Mesendoderm (in vitro differentiated cells): ENCODE data around the gene NCLN. TPM values are rescaled to one million over a fixed set of nuclear protein-coding genes. Genes with fewer than 3 reads are reported as not detected.

Experiments
- DNase-seq: peaks from one replicate; pipeline ENCODE4 v3.0.0; 2013
- H2AK5ac ChIP-seq: 2 replicates; pipeline ENCODE4 v1.6.1; 2013; ENCODE audit warnings: low read length, inconsistent platforms
- H2BK120ac ChIP-seq: 2 replicates; pipeline ENCODE4 v1.6.1; 2013; ENCODE audit warnings: low read depth, mild to moderate bottlenecking, low read length, moderate library complexity, mixed read lengths
- H2BK15ac ChIP-seq: replicated peaks from 2 replicates; pipeline ENCODE4 v1.6.1; 2013; ENCODE audit warnings: low read depth, mild to moderate bottlenecking, moderate library complexity
- H2BK5ac ChIP-seq: 2 replicates; pipeline ENCODE4 v1.6.1; 2013; ENCODE audit warnings: low read length, inconsistent platforms
- H3K18ac ChIP-seq: 2 replicates; pipeline ENCODE4 v1.6.1; 2013; ENCODE audit warnings: mild to moderate bottlenecking, low read length, mixed read lengths
- H3K23ac ChIP-seq: one replicate; pipeline ENCODE4 v1.6.1; 2013; ENCODE audit warnings: low read length
- H3K27ac ChIP-seq: 2 replicates; pipeline ENCODE4 v1.5.1; 2013; ENCODE audit warnings: low read depth, mild to moderate bottlenecking, inconsistent platforms, low read length, moderate library complexity
- H3K27me3 ChIP-seq: 2 replicates; pipeline ENCODE4 v1.6.1; 2013; ENCODE audit warnings: low read length, control low read depth, mild to moderate bottlenecking, inconsistent platforms; ENCODE audit not compliant: insufficient read depth, poor library complexity
- H3K36me3 ChIP-seq: 2 replicates; pipeline ENCODE4 v1.6.1; 2013; ENCODE audit warnings: low read length, inconsistent platforms; ENCODE audit not compliant: control insufficient read depth, insufficient read depth
- H3K4ac ChIP-seq: one replicate; pipeline ENCODE4 v1.6.1; 2013; ENCODE audit warnings: low read depth, mild to moderate bottlenecking, low read length, moderate library complexity
- H3K4me1 ChIP-seq: 2 replicates; pipeline ENCODE4 v1.6.1; 2013; ENCODE audit warnings: low read depth, low read length, inconsistent platforms; ENCODE audit not compliant: control insufficient read depth
- H3K4me2 ChIP-seq: 2 replicates; pipeline ENCODE4 v1.6.1; 2013; ENCODE audit warnings: low read length
- H3K4me3 ChIP-seq: 2 replicates; pipeline ENCODE4 v1.5.1; 2013; ENCODE audit warnings: mild to moderate bottlenecking, low read length
- H3K56ac ChIP-seq: one replicate; pipeline ENCODE4 v1.6.1; 2013; ENCODE audit warnings: low read length
- H3K79me1 ChIP-seq: 2 replicates; pipeline ENCODE4 v1.6.1; 2013; ENCODE audit warnings: low read length, inconsistent platforms
- H3K79me2 ChIP-seq: 2 replicates; pipeline ENCODE4 v1.6.1; 2013; ENCODE audit warnings: mild to moderate bottlenecking, low read length; ENCODE audit not compliant: control insufficient read depth, insufficient read depth
- H3K9ac ChIP-seq: 2 replicates; pipeline ENCODE4 v1.6.1; 2013; ENCODE audit warnings: low read length, inconsistent platforms
- H4K5ac ChIP-seq: one replicate; pipeline ENCODE4 v1.6.1; 2013; ENCODE audit warnings: low read length
- H4K8ac ChIP-seq: one replicate; pipeline ENCODE4 v1.6.1; 2013; ENCODE audit warnings: low read depth, mild to moderate bottlenecking, control low read depth, low read length, moderate library complexity
- WGBS: extraction: QIAGEN DNeasy Blood & Tissue Kit; methylation state at CpG from one replicate; pipeline ENCODE4 v1.1.7; 2013; ENCODE audit warnings: low lambda C conversion rate, missing lambda C conversion rate; ENCODE audit not compliant: insufficient coverage; ENCODE audit errors: extremely low coverage; 5-methylcytosine and 5-hydroxymethylcytosine counted together
- polyA plus RNA-seq, 2 experiments: library from polyadenylated mRNA; stranded (reverse); fragments of 200-250 nt; gene quantifications; one replicate each; pipeline ENCODE4 v1.2.3, GENCODE V29; 2013

NCLN gene, protein sequence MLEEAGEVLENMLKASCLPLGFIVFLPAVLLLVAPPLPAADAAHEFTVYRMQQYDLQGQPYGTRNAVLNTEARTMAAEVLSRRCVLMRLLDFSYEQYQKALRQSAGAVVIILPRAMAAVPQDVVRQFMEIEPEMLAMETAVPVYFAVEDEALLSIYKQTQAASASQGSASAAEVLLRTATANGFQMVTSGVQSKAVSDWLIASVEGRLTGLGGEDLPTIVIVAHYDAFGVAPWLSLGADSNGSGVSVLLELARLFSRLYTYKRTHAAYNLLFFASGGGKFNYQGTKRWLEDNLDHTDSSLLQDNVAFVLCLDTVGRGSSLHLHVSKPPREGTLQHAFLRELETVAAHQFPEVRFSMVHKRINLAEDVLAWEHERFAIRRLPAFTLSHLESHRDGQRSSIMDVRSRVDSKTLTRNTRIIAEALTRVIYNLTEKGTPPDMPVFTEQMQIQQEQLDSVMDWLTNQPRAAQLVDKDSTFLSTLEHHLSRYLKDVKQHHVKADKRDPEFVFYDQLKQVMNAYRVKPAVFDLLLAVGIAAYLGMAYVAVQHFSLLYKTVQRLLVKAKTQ
- 76.3 TPM for polyA plus RNA-seq (2013, experiment 1 of 2)
- 74.9 TPM for polyA plus RNA-seq (2013, experiment 2 of 2)

DNA sequence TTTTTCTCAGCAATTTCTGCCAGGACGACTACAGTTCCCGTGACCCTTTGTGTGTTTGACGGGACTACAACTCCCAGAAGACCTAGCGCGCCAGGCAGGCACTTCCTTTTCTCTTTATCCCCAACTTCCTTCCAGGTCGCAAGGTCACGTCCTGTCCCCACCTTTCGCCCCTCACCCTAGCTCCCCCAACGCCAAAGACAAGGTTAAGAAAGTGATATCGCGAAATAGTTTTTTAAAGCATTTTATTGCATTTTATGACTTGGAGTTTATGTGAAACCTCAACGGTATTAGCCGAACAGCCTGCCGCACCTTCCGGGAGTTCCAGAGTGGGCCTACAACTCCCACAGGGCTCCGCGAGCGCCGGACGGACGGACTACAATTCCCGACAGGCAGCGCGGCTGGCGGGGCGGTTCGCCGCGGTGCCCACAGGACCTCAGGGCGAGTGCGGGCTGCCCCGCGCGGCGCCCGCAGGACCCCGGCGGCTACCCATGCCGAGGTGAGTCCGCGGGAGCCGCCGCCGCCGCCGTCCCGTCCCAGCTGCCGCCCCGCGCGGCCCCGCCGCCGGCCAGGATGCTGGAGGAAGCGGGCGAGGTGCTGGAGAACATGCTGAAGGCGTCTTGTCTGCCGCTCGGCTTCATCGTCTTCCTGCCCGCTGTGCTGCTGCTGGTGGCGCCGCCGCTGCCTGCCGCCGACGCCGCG, at the start of gene NCLN:
TSS of gene NCLN (plus strand) at position 470 of the 699 bp plus-strand sequence. CDS start at position 571, 101 bp downstream.
- no peak within 1 kb of the TSS for H2AK5ac ChIP-seq
- no peak within 1 kb of the TSS for H2BK120ac ChIP-seq
- no peak within 1 kb of the TSS for H3K4ac ChIP-seq
- H3K79me2 ChIP-seq: peaks cover 45% of the 10 kb centered on the region
- H3K56ac ChIP-seq: peak within 1 kb of the TSS; percentile 99
- peak within 1 kb of the TSS; percentile 94 for H4K5ac ChIP-seq
- H3K4me2 ChIP-seq: peak within 1 kb of the TSS; percentile 93
- H3K79me1 ChIP-seq: peaks cover 18% of the 10 kb centered on the region
- H2BK15ac ChIP-seq: no peak within 1 kb of the TSS
- H3K27ac ChIP-seq: peak within 1 kb of the TSS; percentile 17
- H3K36me3 ChIP-seq: no peaks in the 10 kb centered on the region
- H3K27me3 ChIP-seq: no peaks in the 10 kb centered on the region
- peak within 1 kb of the TSS; percentile 5 for H3K18ac ChIP-seq
- H2BK5ac ChIP-seq: peak within 1 kb of the TSS; percentile 61
- DNase-seq: peak; percentile 98
- H3K23ac ChIP-seq: no peak within 1 kb of the TSS
- H3K4me1 ChIP-seq: peaks cover 3% of the 10 kb centered on the region
- WGBS: no CpG with 5 or more reads among the region's 69 CpGs
- H3K9ac ChIP-seq: peak within 1 kb of the TSS; percentile 96
- peak within 1 kb of the TSS; percentile 92 for H3K4me3 ChIP-seq
- H4K8ac ChIP-seq: no peak within 1 kb of the TSS

DNA sequence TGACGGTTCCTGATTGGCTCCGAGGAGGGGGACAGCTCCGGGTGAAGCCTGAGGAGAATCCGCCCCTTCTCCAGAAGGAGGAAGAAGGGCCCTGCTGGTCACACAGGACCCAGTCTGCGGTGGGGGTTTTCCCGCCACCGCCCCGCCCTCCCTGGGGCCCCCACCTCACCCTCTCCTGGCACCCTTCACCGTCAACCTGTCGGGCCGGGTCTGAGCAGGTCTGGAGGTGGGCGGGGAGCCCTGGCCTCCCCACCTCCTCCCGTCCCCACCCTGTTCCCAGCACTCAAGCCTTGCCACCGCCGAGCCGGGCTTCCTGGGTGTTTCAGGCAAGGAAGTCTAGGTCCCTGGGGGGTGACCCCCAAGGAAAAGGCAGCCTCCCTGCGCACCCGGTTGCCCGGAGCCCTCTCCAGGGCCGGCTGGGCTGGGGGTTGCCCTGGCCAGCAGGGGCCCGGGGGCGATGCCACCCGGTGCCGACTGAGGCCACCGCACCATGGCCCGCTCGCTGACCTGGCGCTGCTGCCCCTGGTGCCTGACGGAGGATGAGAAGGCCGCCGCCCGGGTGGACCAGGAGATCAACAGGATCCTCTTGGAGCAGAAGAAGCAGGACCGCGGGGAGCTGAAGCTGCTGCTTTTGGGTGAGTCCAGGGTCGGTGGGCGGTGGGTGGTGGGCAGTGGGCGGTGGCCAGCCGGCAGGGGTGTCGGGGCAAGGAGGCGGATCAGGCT, 49.6 kb upstream of the NCLN start, which contains the start of gene GNA15:
TSS of gene GNA15 (plus strand) at position 73 of the 723 bp plus-strand sequence. CDS start at position 491, 418 bp downstream.
- H3K56ac ChIP-seq: no peak within 1 kb of the TSS
- H3K18ac ChIP-seq: no peak within 1 kb of the TSS
- H3K4me1 ChIP-seq: no peaks in the 10 kb centered on the region
- H2BK120ac ChIP-seq: no peak within 1 kb of the TSS
- H3K27ac ChIP-seq: no peak within 1 kb of the TSS
- H3K4me2 ChIP-seq: no peak within 1 kb of the TSS
- no peaks in the 10 kb centered on the region for H3K79me1 ChIP-seq
- H3K79me2 ChIP-seq: no peaks in the 10 kb centered on the region
- H2AK5ac ChIP-seq: no peak within 1 kb of the TSS
- DNase-seq: no peak
- H3K23ac ChIP-seq: no peak within 1 kb of the TSS
- H3K4ac ChIP-seq: no peak within 1 kb of the TSS
- H2BK5ac ChIP-seq: no peak within 1 kb of the TSS
- H2BK15ac ChIP-seq: no peak within 1 kb of the TSS
- no peak within 1 kb of the TSS for H3K4me3 ChIP-seq
- no peaks in the 10 kb centered on the region for H3K27me3 ChIP-seq
- H4K8ac ChIP-seq: no peak within 1 kb of the TSS
- no CpG with 5 or more reads among the region's 40 CpGs for WGBS
- H3K9ac ChIP-seq: no peak within 1 kb of the TSS
- no peak within 1 kb of the TSS for H4K5ac ChIP-seq
- no peaks in the 10 kb centered on the region for H3K36me3 ChIP-seq

DNA sequence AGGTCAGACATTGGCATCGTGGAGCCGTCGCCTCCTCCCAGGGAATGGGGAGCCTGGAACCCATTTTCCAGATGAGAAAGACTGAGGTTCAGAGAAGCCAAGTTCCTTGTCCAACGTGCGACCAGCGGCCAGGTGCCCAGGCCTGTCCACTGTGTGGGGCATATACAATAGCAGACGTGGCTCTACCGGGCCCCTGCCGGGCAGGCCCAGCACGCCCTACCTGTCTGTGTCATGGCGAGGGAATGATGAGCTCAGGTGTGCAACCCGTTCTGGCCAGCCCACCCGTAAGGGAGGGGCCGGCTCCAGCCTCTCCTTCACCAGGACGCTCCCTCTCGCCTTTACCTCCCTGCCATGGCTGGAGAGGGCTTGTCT, 49.1 kb upstream of the NCLN start:
- no peak overlapping the region for H2BK15ac ChIP-seq
- no peak overlapping the region for H2BK5ac ChIP-seq
- no peaks in the 10 kb centered on the region for H3K79me1 ChIP-seq
- no CpG with 5 or more reads among the region's 16 CpGs for WGBS
- no peak overlapping the region for H3K4me3 ChIP-seq
- H4K5ac ChIP-seq: no peak overlapping the region
- no peak overlapping the region for H4K8ac ChIP-seq
- H3K27ac ChIP-seq: no peak overlapping the region
- no peak overlapping the region for H3K4me2 ChIP-seq
- H3K56ac ChIP-seq: no peak overlapping the region
- H2BK120ac ChIP-seq: no peak overlapping the region
- no peak overlapping the region for H3K4ac ChIP-seq
- no peaks in the 10 kb centered on the region for H3K79me2 ChIP-seq
- H3K23ac ChIP-seq: no peak overlapping the region
- H3K18ac ChIP-seq: no peak overlapping the region
- no peaks in the 10 kb centered on the region for H3K4me1 ChIP-seq
- no peaks in the 10 kb centered on the region for H3K36me3 ChIP-seq
- DNase-seq: no peak
- H3K9ac ChIP-seq: no peak overlapping the region
- no peaks in the 10 kb centered on the region for H3K27me3 ChIP-seq
- no peak overlapping the region for H2AK5ac ChIP-seq

GRCh38 chr19:3137119-3137518, 48.6 kb upstream of the NCLN start:
- no peak overlapping the region for H2BK120ac ChIP-seq
- H3K18ac ChIP-seq: no peak overlapping the region

GRCh38 chr19:3138268-3138667, 47.5 kb upstream of the NCLN start:
- no peak overlapping the region for H3K4me2 ChIP-seq
- no peak for DNase-seq
- no peak overlapping the region for H3K4me3 ChIP-seq
- no peaks in the 10 kb centered on the region for H3K79me2 ChIP-seq
- H2AK5ac ChIP-seq: no peak overlapping the region
- no peak overlapping the region for H3K56ac ChIP-seq
- H3K18ac ChIP-seq: no peak overlapping the region
- no peak overlapping the region for H4K5ac ChIP-seq
- H3K4me1 ChIP-seq: no peaks in the 10 kb centered on the region
- H3K4ac ChIP-seq: no peak overlapping the region
- H3K27ac ChIP-seq: no peak overlapping the region
- H3K23ac ChIP-seq: no peak overlapping the region
- H3K9ac ChIP-seq: no peak overlapping the region
- no peak overlapping the region for H2BK120ac ChIP-seq
- H2BK5ac ChIP-seq: no peak overlapping the region
- H3K36me3 ChIP-seq: no peaks in the 10 kb centered on the region
- H2BK15ac ChIP-seq: no peak overlapping the region
- no CpG with 5 or more reads among the region's 15 CpGs for WGBS
- H4K8ac ChIP-seq: no peak overlapping the region
- no peaks in the 10 kb centered on the region for H3K79me1 ChIP-seq
- no peaks in the 10 kb centered on the region for H3K27me3 ChIP-seq

More at GRCh38 chr19:3137119-3137518, 48.6 kb upstream of the NCLN start:
- H3K27ac ChIP-seq: no peak overlapping the region
- H4K5ac ChIP-seq: no peak overlapping the region
- H3K36me3 ChIP-seq: no peaks in the 10 kb centered on the region
- no peak overlapping the region for H3K4me3 ChIP-seq
- H2BK15ac ChIP-seq: no peak overlapping the region
- H3K79me2 ChIP-seq: no peaks in the 10 kb centered on the region
- no peak overlapping the region for H3K56ac ChIP-seq
- H2BK5ac ChIP-seq: no peak overlapping the region
- H3K27me3 ChIP-seq: no peaks in the 10 kb centered on the region
- no peak overlapping the region for H3K9ac ChIP-seq
- H3K79me1 ChIP-seq: no peaks in the 10 kb centered on the region
- no peak overlapping the region for H3K4ac ChIP-seq
- no peak for DNase-seq
- H2AK5ac ChIP-seq: no peak overlapping the region
- H3K4me1 ChIP-seq: no peaks in the 10 kb centered on the region
- WGBS: no CpG with 5 or more reads among the region's 7 CpGs
- no peak overlapping the region for H4K8ac ChIP-seq
- H3K4me2 ChIP-seq: no peak overlapping the region
- no peak overlapping the region for H3K23ac ChIP-seq
